ENCODE results near the gene NOL4L.

DNA sequence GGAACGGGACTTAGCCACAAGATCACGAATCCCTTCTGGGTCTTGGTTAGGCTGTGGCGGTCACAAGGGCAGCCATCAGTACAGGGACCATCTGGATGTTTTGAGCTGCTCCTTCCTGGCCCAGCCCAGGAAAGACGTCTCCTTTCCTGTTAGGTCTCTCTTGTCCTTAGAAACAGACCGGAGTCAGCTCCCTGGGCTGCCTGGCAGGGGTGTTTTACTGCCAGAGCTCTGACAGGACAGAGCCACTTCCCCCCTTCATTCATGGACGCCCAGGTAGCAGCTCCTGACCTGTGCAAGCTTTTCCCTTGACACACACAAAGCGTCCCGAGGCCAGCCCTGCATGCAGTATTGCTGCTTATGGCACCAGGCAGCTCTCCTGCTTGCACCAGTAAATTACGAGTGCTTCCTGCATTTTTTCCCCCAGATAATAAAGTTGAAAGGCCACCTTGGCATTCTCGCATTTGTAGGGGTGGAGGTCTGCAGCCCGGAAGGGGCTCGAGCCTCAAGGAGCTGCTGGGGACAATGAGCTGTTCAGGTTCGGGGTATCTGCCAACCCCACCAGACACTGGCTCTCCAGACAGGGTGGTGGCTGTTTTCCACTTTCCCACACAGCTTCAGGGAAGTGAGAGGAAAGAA lies 87.4 kb downstream of the NOL4L start:
- TF ChIP-seq, protein P1, sequence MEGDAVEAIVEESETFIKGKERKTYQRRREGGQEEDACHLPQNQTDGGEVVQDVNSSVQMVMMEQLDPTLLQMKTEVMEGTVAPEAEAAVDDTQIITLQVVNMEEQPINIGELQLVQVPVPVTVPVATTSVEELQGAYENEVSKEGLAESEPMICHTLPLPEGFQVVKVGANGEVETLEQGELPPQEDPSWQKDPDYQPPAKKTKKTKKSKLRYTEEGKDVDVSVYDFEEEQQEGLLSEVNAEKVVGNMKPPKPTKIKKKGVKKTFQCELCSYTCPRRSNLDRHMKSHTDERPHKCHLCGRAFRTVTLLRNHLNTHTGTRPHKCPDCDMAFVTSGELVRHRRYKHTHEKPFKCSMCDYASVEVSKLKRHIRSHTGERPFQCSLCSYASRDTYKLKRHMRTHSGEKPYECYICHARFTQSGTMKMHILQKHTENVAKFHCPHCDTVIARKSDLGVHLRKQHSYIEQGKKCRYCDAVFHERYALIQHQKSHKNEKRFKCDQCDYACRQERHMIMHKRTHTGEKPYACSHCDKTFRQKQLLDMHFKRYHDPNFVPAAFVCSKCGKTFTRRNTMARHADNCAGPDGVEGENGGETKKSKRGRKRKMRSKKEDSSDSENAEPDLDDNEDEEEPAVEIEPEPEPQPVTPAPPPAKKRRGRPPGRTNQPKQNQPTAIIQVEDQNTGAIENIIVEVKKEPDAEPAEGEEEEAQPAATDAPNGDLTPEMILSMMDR (optimal IDR thresholded peaks at IDR 0.05 in 1 of 3, IDR thresholded peaks at IDR 0.05 in 1 of 3, conservative IDR thresholded peaks at IDR 0.05 in 1 of 3; ENCODE audit: extremely low read depth in 1 of 3, insufficient read depth in 2 of 3, low read length in 3 of 3): no peak
- no peak for TF ChIP-seq EZH2 (IDR thresholded peaks at IDR 0.05; ENCODE audit: low read length)

Measured in keratinocyte (primary cell).